ENCODE data around the gene CMTM6. TPM values are rescaled to one million over a fixed set of nuclear protein-coding genes. Genes with fewer than 3 reads are reported as not detected.

The CMTM6 gene
- total RNA-seq, 1 experiment from 2014 or later = 43.5 TPM

- Histone ChIP-seq H2AK5ac (ENCODE audit: insufficient read length, low read length) (no peak overlapping the region), H3K9ac (ENCODE audit: extremely low read depth, insufficient read length, low read length) (no peak overlapping the region), H3K79me1 (ENCODE audit: insufficient read depth, low read depth, low read length, poor library complexity, severe bottlenecking) (no peaks in the 10 kb centered on the region), H3K23ac (ENCODE audit: insufficient read length, low read depth, low read length) (no peak overlapping the region), H4K91ac (ENCODE audit: insufficient read length, low read depth, low read length) (no peak overlapping the region), H3K18ac (ENCODE audit: insufficient read length, low read depth, low read length) (no peak overlapping the region), H3K56ac (ENCODE audit: insufficient read length, low read depth, low read length) (no peak overlapping the region), H3K4ac (ENCODE audit: low read depth, low read length) (no peak overlapping the region), H3K27ac (ENCODE audit: insufficient read length, low read depth, low read length) (no peak overlapping the region), H3K23me2 (ENCODE audit: insufficient read length, low read depth, low read length, poor library complexity, severe bottlenecking) (no peaks in the 10 kb centered on the region), H3K9me3 (ENCODE audit: control insufficient read depth, low read depth, low read length) (no peaks in the 10 kb centered on the region), H2BK12ac (ENCODE audit: insufficient read length, low read depth, low read length) (no peak overlapping the region), H3K27me3 (ENCODE audit: insufficient read depth, low read length) (no peaks in the 10 kb centered on the region), H4K8ac (replicated peaks; ENCODE audit: insufficient read length, low read depth, low read length) (no peak overlapping the region), H2BK5ac (ENCODE audit: insufficient read length, low read length) (no peak overlapping the region), H3K4me2 (ENCODE audit: insufficient read depth, insufficient read length, low read length) (no peak overlapping the region), H4K5ac (ENCODE audit: insufficient read length, low read depth, low read length) (no peak overlapping the region), H3K4me1 (ENCODE audit: insufficient read depth, low read length) (no peaks in the 10 kb centered on the region), H2AFZ (ENCODE audit: low read length) (no peak overlapping the region), H2BK120ac (ENCODE audit: low read depth, low read length, poor library complexity, severe bottlenecking) (no peak overlapping the region), H2BK20ac (ENCODE audit: low read depth, low read length, poor library complexity, severe bottlenecking) (no peak overlapping the region), H3K14ac (ENCODE audit: insufficient read depth, low read length) (no peak overlapping the region), H2BK15ac (ENCODE audit: low read depth, low read length) (no peak overlapping the region), H4K20me1 (ENCODE audit: control insufficient read depth, insufficient read depth, insufficient read length) (no peaks in the 10 kb centered on the region), H3T11ph (ENCODE audit: low read length) (no peak overlapping the region), H3K79me2 (ENCODE audit: insufficient read depth, low read length) (no peaks in the 10 kb centered on the region; the same call in 1 of the 2 replicates)
- H3K4me3 Mint-ChIP-seq = no peak overlapping the region
- H3K9me3 Mint-ChIP-seq = no peaks in the 10 kb centered on the region; a peak in 1 of 5 replicates
- peaks cover 3 to 8% (median 5%) of the 10 kb centered on the region in 3 experiments; a peak in 4 of 7 replicates for H3K36me3 Mint-ChIP-seq (ENCODE audit: insufficient read depth in 1 of 3, low read depth in 3 of 3)
- TF ChIP-seq CTCF (conservative IDR thresholded peaks at IDR 0.05) = no peak
- H3K27me3 Mint-ChIP-seq (ENCODE audit: low read depth) = no peaks in the 10 kb centered on the region
- H3K27ac Mint-ChIP-seq = no peak overlapping the region
- no CpG with 5 or more reads among the region's 2 CpGs for WGBS (ENCODE audit: extremely low coverage, insufficient read length, low lambda C conversion rate)
- 0 out of 4 replicates have a peak, but pooled peaks cover 0 to 2% of the 10 kb centered on the region in 2 experiments for H3K4me1 Mint-ChIP-seq
- DNase-seq = no peak
Observed at GRCh38 chr3:32495609-32496008, 7.0 kb downstream of the CMTM6 start.
